H1 (cell line): Measurements from ENCODE around the gene THBS4.

Experiments
- BACH1 ChIP-seq: IDR thresholded peaks from 2 replicates; pipeline ENCODE4 v1.6.1; 2012; ENCODE audit warnings: low read length, improper control_type of control experiment
- CTCF ChIP-seq, 3 experiments: IDR thresholded peaks; 1 replicate in 2 of 3; 2 replicates in 1 of 3; pipeline versions ENCODE4 v1.5.1 to v1.6.1; 2011; ENCODE audit warnings: low read length in 3 of 3, mild to moderate bottlenecking in 3 of 3, inconsistent platforms in 2 of 3, low read depth in 1 of 3, moderate library complexity in 1 of 3; ENCODE audit not compliant: insufficient read depth in 1 of 3; ENCODE audit errors: control extremely low read depth in 1 of 3
- EZH2 ChIP-seq: fragments of 200-600 bp; sonication (generic); IDR thresholded peaks from 2 replicates; pipeline ENCODE4 v1.7.1; 2012; ENCODE audit warnings: low read depth, mild to moderate bottlenecking, moderate library complexity, low read length, inconsistent platforms; ENCODE audit not compliant: severe bottlenecking
- HDAC6 ChIP-seq: IDR thresholded peaks from one replicate; pipeline ENCODE4 v1.7.1; 2012; ENCODE audit warnings: low read depth, mild to moderate bottlenecking, inconsistent platforms, low read length, moderate library complexity
- POLR2A ChIP-seq, 2 experiments: IDR thresholded peaks; 1 replicate in 1 of 2; 2 replicates in 1 of 2; pipeline ENCODE4 v1.6.1; 2011; ENCODE audit warnings: low read depth in 2 of 2, low read length in 2 of 2, mild to moderate bottlenecking in 2 of 2; ENCODE audit errors: control extremely low read depth in 1 of 2
- RFX5 ChIP-seq: IDR thresholded peaks from 2 replicates; pipeline ENCODE4 v1.6.1; 2011; ENCODE audit warnings: low read depth, low read length, improper control_type of control experiment, borderline replicate concordance
- SP1 ChIP-seq: IDR thresholded peaks from 2 replicates; pipeline ENCODE4 v1.6.1; 2011; ENCODE audit warnings: low read depth, low read length
- TEAD4 ChIP-seq: IDR thresholded peaks from 2 replicates; pipeline ENCODE4 v1.6.1; 2012; ENCODE audit warnings: low read depth, low read length, inconsistent platforms, mixed read lengths

- TF ChIP-seq EZH2 (no peak), RFX5 (no peak), HDAC6 (no peak), BACH1 (no peak), SP1 (no peak), POLR2A (IDR thresholded peaks at IDR 0.05; ENCODE audit: control extremely low read depth in 1 of 2, low read depth in 2 of 2, low read length in 2 of 2) (no peak), CTCF (IDR thresholded peaks at IDR 0.05; ENCODE audit: control extremely low read depth in 1 of 3, insufficient read depth in 1 of 3, low read depth in 1 of 3, low read length in 3 of 3) (no peak), TEAD4 (no peak)
Measured at GRCh38 chr5:80071510-80072021, 36.4 kb downstream of the THBS4 start.
